ENCODE measurements around the gene USP37.

The USP37 gene

DNA sequence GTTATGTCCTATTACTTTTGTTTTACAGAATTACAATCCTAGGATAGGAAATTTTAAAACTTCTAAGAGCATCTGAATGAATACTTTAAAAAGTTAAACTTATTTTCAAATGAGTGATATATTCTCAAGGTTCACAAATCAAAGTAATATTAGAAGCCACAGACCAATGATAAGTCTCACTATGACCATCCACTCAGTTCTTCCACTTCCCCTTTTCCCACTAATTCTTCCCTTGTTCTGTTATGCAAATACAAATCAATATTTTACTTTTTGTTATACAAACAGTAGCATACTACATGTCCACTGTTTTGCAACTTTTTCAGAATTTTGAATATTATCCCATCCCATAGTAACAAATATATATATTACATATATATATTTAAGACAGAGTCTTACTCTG lies 20.2 kb downstream of the USP37 start:
- Histone ChIP-seq H3K79me1 (ENCODE audit: low read depth, low read length) (no peaks in the 10 kb centered on the region), H3K4me2 (ENCODE audit: insufficient read depth, low read length, poor library complexity, severe bottlenecking) (no peak overlapping the region), H2AK5ac (ENCODE audit: low read depth, low read length) (no peak overlapping the region), H3K14ac (ENCODE audit: low read length) (no peak overlapping the region), H3K4me1 (ENCODE audit: control insufficient read depth in 2 of 2, insufficient read depth in 1 of 2, low read depth in 1 of 2, low read length in 2 of 2) (no peaks in the 10 kb centered on the region), H3K36me3 (replicated peaks in 1 of 2; ENCODE audit: control insufficient read depth in 2 of 2, insufficient read depth in 2 of 2, low read length in 2 of 2) (peaks cover 16 to 95% of the 10 kb centered on the region in 2 donors), H3K9me3 (replicated peaks in 1 of 2; ENCODE audit: control insufficient read depth in 2 of 2, insufficient read depth in 1 of 2, low read depth in 1 of 2, low read length in 2 of 2) (no peaks in the 10 kb centered on the region), H2BK15ac (ENCODE audit: low read length) (no peak overlapping the region), H3K27me3 (ENCODE audit: control insufficient read depth in 3 of 3, insufficient read depth in 3 of 3, low read depth in 1 of 3, low read length in 3 of 3) (no peaks in the 10 kb centered on the region), H3K4ac (ENCODE audit: low read length) (no peak overlapping the region), H4K91ac (ENCODE audit: low read depth, low read length, poor library complexity) (no peak overlapping the region), H2BK120ac (ENCODE audit: low read depth, low read length) (no peak overlapping the region), H2BK12ac (ENCODE audit: low read length) (no peak overlapping the region), H4K8ac (ENCODE audit: low read depth, low read length) (no peak overlapping the region), H3K4me3 (ENCODE audit: low read length in 2 of 2) (no peak overlapping the region), H3K27ac (replicated peaks; ENCODE audit: low read length) (no peak overlapping the region), H3K18ac (ENCODE audit: low read length) (no peak overlapping the region), H3K9ac (ENCODE audit: low read depth, low read length, poor library complexity) (no peak overlapping the region), H2AFZ (ENCODE audit: low read length) (no peak overlapping the region), H3K23ac (ENCODE audit: low read depth, low read length, poor library complexity) (no peak overlapping the region), H2BK5ac (ENCODE audit: low read length) (no peak overlapping the region)
- DNase-seq (ENCODE audit: low spot score), result no peak

- Histone ChIP-seq H3K23ac (ENCODE audit: low read depth, low read length, poor library complexity) (no peak overlapping the region), H2BK5ac (ENCODE audit: low read length) (no peak overlapping the region), H2BK120ac (ENCODE audit: low read depth, low read length) (no peak overlapping the region), H3K4ac (ENCODE audit: low read length) (no peak overlapping the region), H3K4me1 (ENCODE audit: control insufficient read depth in 2 of 2, insufficient read depth in 1 of 2, low read depth in 1 of 2, low read length in 2 of 2) (no peaks in the 10 kb centered on the region), H3K79me1 (ENCODE audit: low read depth, low read length) (no peaks in the 10 kb centered on the region), H2AFZ (ENCODE audit: low read length) (no peak overlapping the region), H3K4me2 (ENCODE audit: insufficient read depth, low read length, poor library complexity, severe bottlenecking) (no peak overlapping the region), H3K14ac (ENCODE audit: low read length) (no peak overlapping the region), H3K27me3 (ENCODE audit: control insufficient read depth in 3 of 3, insufficient read depth in 3 of 3, low read depth in 1 of 3, low read length in 3 of 3) (no peaks in the 10 kb centered on the region), H2BK15ac (ENCODE audit: low read length) (no peak overlapping the region), H4K8ac (ENCODE audit: low read depth, low read length) (no peak overlapping the region), H3K4me3 (ENCODE audit: low read length in 2 of 2) (no peak overlapping the region), H3K9ac (ENCODE audit: low read depth, low read length, poor library complexity) (no peak overlapping the region), H3K18ac (ENCODE audit: low read length) (no peak overlapping the region), H3K9me3 (replicated peaks in 1 of 2; ENCODE audit: control insufficient read depth in 2 of 2, insufficient read depth in 1 of 2, low read depth in 1 of 2, low read length in 2 of 2) (no peaks in the 10 kb centered on the region), H2AK5ac (ENCODE audit: low read depth, low read length) (no peak overlapping the region), H4K91ac (ENCODE audit: low read depth, low read length, poor library complexity) (no peak overlapping the region), H3K27ac (replicated peaks; ENCODE audit: low read length) (no peak overlapping the region), H3K36me3 (replicated peaks in 1 of 2; ENCODE audit: control insufficient read depth in 2 of 2, insufficient read depth in 2 of 2, low read length in 2 of 2) (peaks cover 13 to 95% of the 10 kb centered on the region in 2 donors), H2BK12ac (ENCODE audit: low read length) (no peak overlapping the region)
- no peak for DNase-seq (ENCODE audit: low spot score)
These were observed 20.6 kb downstream of the USP37 start for GRCh38 chr2:218547511-218547910.

DNA sequence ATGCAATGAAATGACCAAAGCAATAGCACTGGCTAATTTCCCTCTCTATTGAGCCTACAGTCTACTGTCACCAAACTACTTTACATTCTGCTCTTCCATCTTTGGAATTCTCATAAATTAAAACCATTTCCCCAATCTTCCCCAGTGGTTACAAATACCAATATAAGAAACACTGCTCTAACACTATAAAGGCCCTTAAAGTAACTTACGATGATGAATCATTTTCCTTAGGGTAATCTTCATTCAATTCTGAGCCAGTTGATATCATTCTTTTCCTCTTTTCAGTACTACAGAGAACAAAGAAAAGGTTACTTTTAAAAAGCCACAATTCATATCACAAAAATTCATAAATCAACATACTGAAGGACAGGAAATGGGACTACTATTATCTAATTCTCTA lies 22.1 kb downstream of the USP37 start:
- Histone ChIP-seq H3K79me1 (ENCODE audit: low read depth, low read length) (no peaks in the 10 kb centered on the region), H3K4ac (ENCODE audit: low read length) (no peak overlapping the region), H3K27ac (replicated peaks; ENCODE audit: low read length) (no peak overlapping the region), H3K4me3 (ENCODE audit: low read length in 2 of 2) (no peak overlapping the region), H3K14ac (ENCODE audit: low read length) (no peak overlapping the region), H3K23ac (ENCODE audit: low read depth, low read length, poor library complexity) (no peak overlapping the region), H4K8ac (ENCODE audit: low read depth, low read length) (no peak overlapping the region), H2AFZ (ENCODE audit: low read length) (no peak overlapping the region), H3K9me3 (replicated peaks in 1 of 2; ENCODE audit: control insufficient read depth in 2 of 2, insufficient read depth in 1 of 2, low read depth in 1 of 2, low read length in 2 of 2) (no peaks in the 10 kb centered on the region), H2BK15ac (ENCODE audit: low read length) (no peak overlapping the region), H4K91ac (ENCODE audit: low read depth, low read length, poor library complexity) (no peak overlapping the region), H3K4me1 (ENCODE audit: control insufficient read depth in 2 of 2, insufficient read depth in 1 of 2, low read depth in 1 of 2, low read length in 2 of 2) (no peaks in the 10 kb centered on the region), H3K27me3 (ENCODE audit: control insufficient read depth in 3 of 3, insufficient read depth in 3 of 3, low read depth in 1 of 3, low read length in 3 of 3) (no peaks in the 10 kb centered on the region), H2BK12ac (ENCODE audit: low read length) (no peak overlapping the region), H3K9ac (ENCODE audit: low read depth, low read length, poor library complexity) (no peak overlapping the region), H3K36me3 (replicated peaks in 1 of 2; ENCODE audit: control insufficient read depth in 2 of 2, insufficient read depth in 2 of 2, low read length in 2 of 2) (peaks cover 20 to 97% of the 10 kb centered on the region in 2 donors), H3K4me2 (ENCODE audit: insufficient read depth, low read length, poor library complexity, severe bottlenecking) (no peak overlapping the region), H3K18ac (ENCODE audit: low read length) (no peak overlapping the region), H2AK5ac (ENCODE audit: low read depth, low read length) (no peak overlapping the region), H2BK5ac (ENCODE audit: low read length) (no peak overlapping the region), H2BK120ac (ENCODE audit: low read depth, low read length) (no peak overlapping the region)
- WGBS, 2 donors (ENCODE audit: extremely low coverage in 2 of 2, insufficient read length in 2 of 2, insufficient replicate concordance in 1 of 2), result no CpG with 5 or more reads among the region's 1 CpG
- no peak for DNase-seq (ENCODE audit: low spot score)

DNA sequence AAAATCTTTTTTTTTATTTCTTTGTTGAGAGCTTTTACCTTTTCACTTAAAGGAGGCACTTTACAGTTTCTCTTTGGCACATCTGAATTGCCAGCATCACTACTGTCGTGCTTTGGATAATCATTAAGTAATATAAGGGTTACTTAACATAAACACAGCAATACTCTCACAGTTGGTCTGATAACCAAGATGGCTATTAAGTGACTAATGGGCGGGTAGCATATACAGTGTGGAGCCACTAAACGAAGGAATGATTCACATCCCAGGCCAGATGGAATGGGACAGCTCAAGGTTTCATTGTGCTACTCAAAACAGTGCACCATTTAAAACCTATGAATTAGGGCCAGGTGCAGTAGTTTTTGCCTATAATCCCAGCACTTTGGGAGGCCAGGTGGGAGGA lies 28.1 kb downstream of the USP37 start:
- Histone ChIP-seq H2BK12ac (ENCODE audit: low read length) (no peak overlapping the region), H3K9me3 (replicated peaks in 1 of 2; ENCODE audit: control insufficient read depth in 2 of 2, insufficient read depth in 1 of 2, low read depth in 1 of 2, low read length in 2 of 2) (no peaks in the 10 kb centered on the region), H4K8ac (ENCODE audit: low read depth, low read length) (no peak overlapping the region), H3K18ac (ENCODE audit: low read length) (no peak overlapping the region), H4K91ac (ENCODE audit: low read depth, low read length, poor library complexity) (no peak overlapping the region), H3K36me3 (replicated peaks in 1 of 2; ENCODE audit: control insufficient read depth in 2 of 2, insufficient read depth in 2 of 2, low read length in 2 of 2) (peaks cover 36 to 96% of the 10 kb centered on the region in 2 donors), H3K4me1 (ENCODE audit: control insufficient read depth in 2 of 2, insufficient read depth in 1 of 2, low read depth in 1 of 2, low read length in 2 of 2) (no peaks in the 10 kb centered on the region), H2BK120ac (ENCODE audit: low read depth, low read length) (no peak overlapping the region), H2BK5ac (ENCODE audit: low read length) (no peak overlapping the region), H3K4ac (ENCODE audit: low read length) (no peak overlapping the region), H3K14ac (ENCODE audit: low read length) (no peak overlapping the region), H3K4me2 (ENCODE audit: insufficient read depth, low read length, poor library complexity, severe bottlenecking) (no peak overlapping the region), H3K9ac (ENCODE audit: low read depth, low read length, poor library complexity) (no peak overlapping the region), H3K27ac (replicated peaks; ENCODE audit: low read length) (no peak overlapping the region), H2BK15ac (ENCODE audit: low read length) (no peak overlapping the region), H2AK5ac (ENCODE audit: low read depth, low read length) (no peak overlapping the region), H3K4me3 (ENCODE audit: low read length in 2 of 2) (no peak overlapping the region), H3K79me1 (ENCODE audit: low read depth, low read length) (peaks cover 3% of the 10 kb centered on the region), H2AFZ (ENCODE audit: low read length) (no peak overlapping the region), H3K27me3 (ENCODE audit: control insufficient read depth in 3 of 3, insufficient read depth in 3 of 3, low read depth in 1 of 3, low read length in 3 of 3) (no peaks in the 10 kb centered on the region), H3K23ac (ENCODE audit: low read depth, low read length, poor library complexity) (no peak overlapping the region)
- no peak for DNase-seq (ENCODE audit: low spot score)
- no CpG with 5 or more reads among the region's 3 CpGs for WGBS, 2 donors (ENCODE audit: extremely low coverage in 2 of 2, insufficient read length in 2 of 2, insufficient replicate concordance in 1 of 2)

Data from neuronal stem cell (in vitro differentiated cells).